CD14-positive monocyte (primary cell): Measurements from ENCODE around the gene PPM1F. TPM values are rescaled to one million over a fixed set of nuclear protein-coding genes. Genes with fewer than 3 reads are reported as not detected.
A peak's percentile ranks its signal among the peaks of the same experiment; 100 is the strongest.

ENCODE experiments used
- DNase-seq, 3 donors: peaks; one replicate each; pipeline ENCODE4 v3.0.0-alpha.2; 2011 to 2022
- H2AFZ ChIP-seq: 2 replicates; pipeline ENCODE4 v1.6.0; 2012; ENCODE audit warnings: mild to moderate bottlenecking, low read depth, low read length, inconsistent platforms; ENCODE audit not compliant: insufficient read depth, poor library complexity, severe bottlenecking
- H3K27ac ChIP-seq, 2 donors: 1 replicate in 1 of 2; 2 replicates in 1 of 2; pipeline ENCODE4 v1.5.1; 2012 to 2013; ENCODE audit warnings: low read length in 2 of 2, control low read depth in 1 of 2, inconsistent platforms in 1 of 2, low read depth in 1 of 2, mild to moderate bottlenecking in 1 of 2
- H3K27me3 ChIP-seq, 2 donors: one replicate each; pipeline versions ENCODE4 v1.6.0 to v1.6.1; 2011 to 2013; ENCODE audit warnings: low read length in 2 of 2; ENCODE audit not compliant: control insufficient read depth in 2 of 2, insufficient read depth in 2 of 2
- H3K36me3 ChIP-seq, 2 donors: replicated peaks in 1 of 2; 1 replicate in 1 of 2; 2 replicates in 1 of 2; pipeline versions ENCODE4 v1.5.1 to v1.6.1; 2012 to 2013; ENCODE audit warnings: low read length in 2 of 2, control low read depth in 1 of 2, inconsistent platforms in 1 of 2, mild to moderate bottlenecking in 1 of 2; ENCODE audit not compliant: insufficient read depth in 2 of 2, control insufficient read depth in 1 of 2
- H3K4me1 ChIP-seq, 2 donors: 1 replicate in 1 of 2; 2 replicates in 1 of 2; pipeline versions ENCODE4 v1.5.1 to v1.6.1; 2012 to 2013; ENCODE audit warnings: low read length in 2 of 2, control low read depth in 1 of 2, inconsistent platforms in 1 of 2, mild to moderate bottlenecking in 1 of 2, moderate library complexity in 1 of 2; ENCODE audit not compliant: insufficient read depth in 2 of 2, control insufficient read depth in 1 of 2
- H3K4me2 ChIP-seq: replicated peaks from 2 replicates; pipeline ENCODE3; 2012; ENCODE audit warnings: low read length, moderate library complexity, mild to moderate bottlenecking; ENCODE audit not compliant: poor library complexity, severe bottlenecking; ENCODE audit errors: extremely low read depth
- H3K4me3 ChIP-seq, 3 experiments: fragments of 200-600 bp in 1 of 3; sonication (generic) in 1 of 3; replicated peaks in 1 of 3; 1 replicate in 2 of 3; 2 replicates in 1 of 3; pipeline ENCODE4 v1.5.1; 2011 to 2013; ENCODE audit warnings: low read length in 3 of 3, mild to moderate bottlenecking in 3 of 3, control low read depth in 2 of 3, low read depth in 2 of 3, inconsistent platforms in 1 of 3, moderate library complexity in 1 of 3
- H3K79me2 ChIP-seq: 2 replicates; pipeline ENCODE4 v1.6.0; 2012; ENCODE audit warnings: mild to moderate bottlenecking, control low read depth, inconsistent platforms, low read length, moderate library complexity; ENCODE audit not compliant: insufficient read depth
- H3K9ac ChIP-seq: 2 replicates; pipeline ENCODE4 v1.6.0; 2017; ENCODE audit warnings: low read length, mild to moderate bottlenecking; ENCODE audit not compliant: insufficient read depth, poor library complexity, severe bottlenecking
- H3K9me3 ChIP-seq, 2 donors: replicated peaks in 1 of 2; 1 replicate in 1 of 2; 2 replicates in 1 of 2; pipeline versions ENCODE4 v1.5.1 to v1.6.1; 2012 to 2013; ENCODE audit warnings: low read length in 2 of 2, control low read depth in 1 of 2; ENCODE audit not compliant: control insufficient read depth in 1 of 2, insufficient read depth in 1 of 2
- H4K20me1 ChIP-seq: 2 replicates; pipeline ENCODE4 v1.6.0; 2012; ENCODE audit warnings: mild to moderate bottlenecking, low read length, control low read depth, moderate library complexity; ENCODE audit not compliant: insufficient read depth
- H3K27ac Mint-ChIP-seq, 7 donors: one replicate each; pipeline ENCODE4 v1.8.0; 2020; ENCODE audit warnings: mild to moderate bottlenecking in 7 of 7, mixed read lengths in 7 of 7, moderate library complexity in 6 of 7, inconsistent platforms in 2 of 7
- H3K27me3 Mint-ChIP-seq, 3 donors: one replicate each; pipeline ENCODE4 v1.8.0; 2021 to 2022; ENCODE audit warnings: low read depth in 3 of 3, mild to moderate bottlenecking in 3 of 3, mixed read lengths in 3 of 3, moderate library complexity in 3 of 3, inconsistent platforms in 1 of 3
- H3K36me3 Mint-ChIP-seq, 2 donors: one replicate each; pipeline ENCODE4 v1.8.0; 2020; ENCODE audit warnings: mixed read lengths in 2 of 2, inconsistent platforms in 1 of 2, mild to moderate bottlenecking in 1 of 2
- H3K4me1 Mint-ChIP-seq: one replicate; pipeline ENCODE4 v1.8.0; 2020; ENCODE audit warnings: mild to moderate bottlenecking, mixed read lengths
- H3K4me3 Mint-ChIP-seq, 2 donors: one replicate each; pipeline ENCODE4 v1.8.0; 2020; ENCODE audit warnings: mild to moderate bottlenecking in 2 of 2, mixed read lengths in 2 of 2, moderate library complexity in 1 of 2
- H3K9me3 Mint-ChIP-seq, 7 donors: one replicate each; pipeline ENCODE4 v1.8.0; 2020 to 2022; ENCODE audit warnings: mixed read lengths in 7 of 7, mild to moderate bottlenecking in 6 of 7, moderate library complexity in 6 of 7, inconsistent platforms in 2 of 7
- WGBS: methylation state at CpG from one replicate; pipeline ENCODE4 v1.1.5; 2013; ENCODE audit warnings: missing lambda C conversion rate; ENCODE audit not compliant: insufficient coverage; 5-methylcytosine and 5-hydroxymethylcytosine counted together
- intact Hi-C, 2 donors: fragments of 100-400 bp; cut with micrococcal nuclease; formaldehyde crosslinking; loops; one replicate each; pipeline versions ENCODE4 v1.15.0 to v1.15.1; 2023
- polyA plus RNA-seq, 3 donors: library from polyadenylated mRNA; depleted of rRNA in 1 of 3; unstranded in 2 of 3; stranded (reverse) in 1 of 3; fragments of 300-500 nt in 2 of 3; fragments of >200 nt in 1 of 3; fragmentation: Illumina TruSeq in 2 of 3; gene quantifications; 1 replicate in 2 of 3; 2 replicates in 1 of 3; pipeline ENCODE4 v1.2.3, GENCODE V29; 2012 to 2021
- TF ChIP-seq, protein P1 (sequence below): fragments of 200-600 bp; IDR thresholded peaks from one replicate; pipeline ENCODE4 v1.8.0; 2022; ENCODE audit warnings: antibody characterized with exemption, mild to moderate bottlenecking

The PPM1F gene
- polyA plus RNA-seq, 3 donors = 28.8 to 95.0 (median 37.2) TPM

DNA sequence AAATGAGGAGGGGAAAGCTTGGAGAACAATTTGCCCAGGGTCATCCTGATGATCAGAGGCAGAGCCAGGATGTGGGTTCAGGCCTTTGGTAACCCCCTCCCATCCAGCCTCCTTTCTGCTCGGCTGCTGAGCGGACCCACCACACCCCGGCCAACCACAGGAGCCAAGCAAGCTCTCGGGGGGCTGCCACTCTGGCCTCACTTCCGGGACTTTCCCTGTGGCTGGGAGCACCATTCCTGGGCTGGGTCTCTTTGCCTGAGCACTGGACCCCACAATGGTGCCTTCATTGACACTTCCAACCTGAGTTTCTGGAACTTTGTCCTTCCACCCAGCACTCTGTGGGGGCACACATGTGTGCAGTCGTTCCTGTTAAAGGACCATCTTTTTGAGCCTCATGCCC, 20.2 kb upstream of the PPM1F start:
- TF ChIP-seq, protein P1, sequence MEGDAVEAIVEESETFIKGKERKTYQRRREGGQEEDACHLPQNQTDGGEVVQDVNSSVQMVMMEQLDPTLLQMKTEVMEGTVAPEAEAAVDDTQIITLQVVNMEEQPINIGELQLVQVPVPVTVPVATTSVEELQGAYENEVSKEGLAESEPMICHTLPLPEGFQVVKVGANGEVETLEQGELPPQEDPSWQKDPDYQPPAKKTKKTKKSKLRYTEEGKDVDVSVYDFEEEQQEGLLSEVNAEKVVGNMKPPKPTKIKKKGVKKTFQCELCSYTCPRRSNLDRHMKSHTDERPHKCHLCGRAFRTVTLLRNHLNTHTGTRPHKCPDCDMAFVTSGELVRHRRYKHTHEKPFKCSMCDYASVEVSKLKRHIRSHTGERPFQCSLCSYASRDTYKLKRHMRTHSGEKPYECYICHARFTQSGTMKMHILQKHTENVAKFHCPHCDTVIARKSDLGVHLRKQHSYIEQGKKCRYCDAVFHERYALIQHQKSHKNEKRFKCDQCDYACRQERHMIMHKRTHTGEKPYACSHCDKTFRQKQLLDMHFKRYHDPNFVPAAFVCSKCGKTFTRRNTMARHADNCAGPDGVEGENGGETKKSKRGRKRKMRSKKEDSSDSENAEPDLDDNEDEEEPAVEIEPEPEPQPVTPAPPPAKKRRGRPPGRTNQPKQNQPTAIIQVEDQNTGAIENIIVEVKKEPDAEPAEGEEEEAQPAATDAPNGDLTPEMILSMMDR = no peak
- no peak for DNase-seq
- H3K27me3 ChIP-seq = no peaks in the 10 kb centered on the region
- peaks cover 70 to 86% of the 10 kb centered on the region in 2 donors for H3K36me3 ChIP-seq
- Mint-ChIP-seq H3K4me1 (no peaks in the 10 kb centered on the region), H3K27me3 (no peaks in the 10 kb centered on the region), H3K36me3 (peaks cover 63 to 79% of the 10 kb centered on the region in 2 donors), H3K4me3 (no peak overlapping the region), H3K27ac (peak overlapping the region in 1 of 7 donors; percentile 62), H3K9me3 (no peaks in the 10 kb centered on the region)
- no peak overlapping the region for H3K9ac ChIP-seq
- intact Hi-C loops = no loop called here
- H3K4me3 ChIP-seq = no peak overlapping the region
- 91% methylated on average over 6 of the region's 6 CpGs for WGBS
- no peak overlapping the region for H3K4me2 ChIP-seq
- H2AFZ ChIP-seq = no peak overlapping the region
- no peak overlapping the region for H3K27ac ChIP-seq
- no peaks in the 10 kb centered on the region for H3K9me3 ChIP-seq
- H3K4me1 ChIP-seq = no peaks in the 10 kb centered on the region
- H4K20me1 ChIP-seq = peaks cover 35% of the 10 kb centered on the region
- H3K79me2 ChIP-seq = peaks cover 19% of the 10 kb centered on the region

DNA sequence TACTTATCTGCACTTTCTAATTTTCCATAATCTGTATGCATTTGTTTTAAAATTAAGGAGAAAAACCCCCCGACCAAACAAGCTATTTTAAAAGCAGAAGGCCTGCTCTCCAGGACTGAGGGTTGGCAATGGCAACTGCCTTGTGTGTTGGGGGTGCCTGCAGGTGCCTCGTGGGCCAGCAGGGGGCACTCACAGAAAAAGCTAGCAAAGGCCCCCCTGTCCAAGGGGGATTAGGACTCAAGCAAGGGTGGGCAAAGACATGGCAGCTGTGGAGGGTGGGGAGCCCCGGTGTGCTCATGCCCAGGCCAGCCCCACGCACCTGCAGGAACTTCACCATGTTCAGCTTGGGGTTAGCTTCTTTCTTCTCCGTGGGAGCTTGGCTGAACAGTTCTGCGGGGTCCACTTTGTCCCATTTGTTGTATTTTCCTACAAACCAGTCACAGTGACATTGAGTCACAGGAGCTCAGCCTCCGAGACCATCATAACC, 19.7 kb upstream of the PPM1F start:
- H3K4me1 Mint-ChIP-seq = no peaks in the 10 kb centered on the region
- H3K36me3 Mint-ChIP-seq = peaks cover 67 to 84% of the 10 kb centered on the region in 2 donors
- Histone ChIP-seq H3K4me3 (no peak overlapping the region), H4K20me1 (peaks cover 33% of the 10 kb centered on the region), H2AFZ (no peak overlapping the region), H3K36me3 (peaks cover 75 to 91% of the 10 kb centered on the region in 2 donors), H3K27me3 (no peaks in the 10 kb centered on the region), H3K79me2 (peaks cover 16% of the 10 kb centered on the region), H3K4me2 (no peak overlapping the region), H3K27ac (no peak overlapping the region), H3K9me3 (no peaks in the 10 kb centered on the region), H3K9ac (no peak overlapping the region), H3K4me1 (no peaks in the 10 kb centered on the region)
- DNase-seq = peak in 2 of 3 donors; percentile 26 to 39
- intact Hi-C loops = no loop called here
- H3K4me3 Mint-ChIP-seq = no peak overlapping the region
- H3K9me3 Mint-ChIP-seq = no peaks in the 10 kb centered on the region
- TF ChIP-seq, protein P1 = peak; percentile 96
- H3K27me3 Mint-ChIP-seq = no peaks in the 10 kb centered on the region
- H3K27ac Mint-ChIP-seq = no peak overlapping the region
- WGBS = 72% methylated on average over 4 of the region's 7 CpGs
